HepG2 (cell line): ENCODE results near the gene ELP2. TPM values are rescaled to one million over a fixed set of nuclear protein-coding genes. Genes with fewer than 3 reads are reported as not detected.

Source experiments
- ARHGAP35 ChIP-seq: sonication (generic); formaldehyde crosslinking; IDR thresholded peaks from 2 replicates; pipeline ENCODE4 v1.9.0; 2022; ENCODE audit warnings: mild to moderate bottlenecking, inconsistent platforms, moderate library complexity, missing genetic modification reagents, borderline replicate concordance
- ARNT2 ChIP-seq: sonication (generic); formaldehyde crosslinking; IDR thresholded peaks from 2 replicates; pipeline ENCODE4 v1.8.0; 2022; ENCODE audit warnings: mild to moderate bottlenecking, low read depth, missing genetic modification reagents, moderate library complexity
- ETS1 ChIP-seq: sonication (generic); formaldehyde crosslinking; IDR thresholded peaks from 2 replicates; pipeline ENCODE4 v1.4.0; 2020; ENCODE audit warnings: missing genetic modification reagents
- HOXD1 ChIP-seq: sonication (generic); formaldehyde crosslinking; IDR thresholded peaks from 2 replicates; pipeline ENCODE4 v1.5.0; 2020; ENCODE audit warnings: missing genetic modification reagents
- JARID2 ChIP-seq: sonication (generic); formaldehyde crosslinking; IDR thresholded peaks from 2 replicates; pipeline ENCODE4 v1.8.1; 2023; ENCODE audit warnings: missing genetic modification reagents, inconsistent platforms; ENCODE audit not compliant: insufficient replicate concordance
- KLF15 ChIP-seq: sonication (generic); formaldehyde crosslinking; IDR thresholded peaks from 2 replicates; pipeline ENCODE4 v1.8.1; 2023; ENCODE audit warnings: borderline replicate concordance, mild to moderate bottlenecking, inconsistent platforms, missing genetic modification reagents, mixed read lengths
- MED13 ChIP-seq: sonication (generic); formaldehyde crosslinking; IDR thresholded peaks from 2 replicates; pipeline ENCODE4 v1.5.0; 2020; ENCODE audit warnings: missing genetic modification reagents
- PHF21A ChIP-seq: sonication (generic); formaldehyde crosslinking; IDR thresholded peaks from 2 replicates; pipeline ENCODE4 v1.5.0; 2020; ENCODE audit warnings: mild to moderate bottlenecking, missing genetic modification reagents
- SP4 ChIP-seq: sonication (generic); formaldehyde crosslinking; IDR thresholded peaks from 2 replicates; pipeline ENCODE4 v1.8.1; 2023; ENCODE audit warnings: mild to moderate bottlenecking, missing genetic modification reagents
- ZNF510 ChIP-seq: sonication (generic); formaldehyde crosslinking; IDR thresholded peaks from 2 replicates; pipeline ENCODE4 v1.4.0; 2020; ENCODE audit warnings: low read depth, mild to moderate bottlenecking, missing genetic modification reagents
- ZNF577 ChIP-seq: sonication (generic); formaldehyde crosslinking; IDR thresholded peaks from 2 replicates; pipeline ENCODE4 v1.4.0; 2020; ENCODE audit warnings: mild to moderate bottlenecking, low read depth, missing genetic modification reagents, borderline replicate concordance
- ZNF609 ChIP-seq: sonication (generic); formaldehyde crosslinking; IDR thresholded peaks from 2 replicates; pipeline ENCODE4 v1.4.0; 2020; ENCODE audit warnings: mild to moderate bottlenecking, missing genetic modification reagents, borderline replicate concordance
- ZNF768 ChIP-seq: sonication (generic); formaldehyde crosslinking; IDR thresholded peaks from 2 replicates; pipeline ENCODE4 v1.4.0; 2020; ENCODE audit warnings: missing genetic modification reagents
- ZNF788 ChIP-seq: sonication (generic); formaldehyde crosslinking; IDR thresholded peaks from 2 replicates; pipeline ENCODE4 v1.5.0; 2020; ENCODE audit warnings: mild to moderate bottlenecking, missing genetic modification reagents, borderline replicate concordance
- ZSCAN25 ChIP-seq: sonication (generic); formaldehyde crosslinking; IDR thresholded peaks from 2 replicates; pipeline ENCODE4 v1.8.0; 2022; ENCODE audit warnings: mild to moderate bottlenecking, missing genetic modification reagents
- polyA plus RNA-seq, 8 experiments: library from polyadenylated mRNA; depleted of rRNA in 3 of 8; stranded (reverse) in 7 of 8; unstranded in 1 of 8; fragments of >200 nt; fragmentation: Illumina TruSeq in 4 of 8; extraction: Trizol in 4 of 8; gene quantifications; 2 replicates each; pipeline versions ENCODE4 v1.2.1 to v1.2.3, GENCODE V29; 2011 to 2016; ENCODE audit warnings: low read depth in 4 of 8, missing spikeins in 1 of 8, mixed read lengths in 1 of 8; ENCODE audit not compliant: insufficient read depth in 1 of 8
- total RNA-seq, 5 experiments: library from RNA; depleted of rRNA; stranded (reverse); fragments of >200 nt; fragmentation: Illumina TruSeq; extraction: Trizol; gene quantifications; 2 replicates each; pipeline ENCODE4 v1.2.3, GENCODE V29; 2016; ENCODE audit warnings: low read depth in 1 of 5
- TF ChIP-seq, protein P1 (sequence below): sonication (generic); formaldehyde crosslinking; IDR thresholded peaks from 2 replicates; pipeline ENCODE4 v1.5.0; 2020; ENCODE audit warnings: mild to moderate bottlenecking, missing genetic modification reagents, moderate library complexity
- TF ChIP-seq, protein P2 (sequence below): sonication (generic); formaldehyde crosslinking; IDR thresholded peaks from 2 replicates; pipeline ENCODE4 v1.4.0; 2020; ENCODE audit warnings: missing genetic modification reagents

The ELP2 gene
- total and polyA plus RNA-seq, 2 of the 13 experiments (the other 11 are each of a cell fraction or from before 2014, with no cell fraction given): 98.7 to 100 TPM

GRCh38 chr18:36186461-36187192 is 56.9 kb downstream of the ELP2 start (continued):
- TF ChIP-seq ETS1 (CRISPR knock-in tag) (0 out of 2 replicates have a peak, but pooled peaks have one; percentile 34), ZNF788 (CRISPR knock-in tag) (0 out of 2 replicates have a peak, but pooled peaks have one; percentile 6), KLF15 (CRISPR knock-in tag) (no peak), ZNF609 (CRISPR knock-in tag) (no peak), SP4 (CRISPR knock-in tag) (0 out of 2 replicates have a peak, but pooled peaks have one; percentile 26), ZNF510 (CRISPR knock-in tag) (no peak), ARNT2 (CRISPR knock-in tag) (no peak), HOXD1 (CRISPR knock-in tag) (no peak), PHF21A (CRISPR knock-in tag) (0 out of 2 replicates have a peak, but pooled peaks have one; percentile 26), ZSCAN25 (CRISPR knock-in tag) (0 out of 2 replicates have a peak, but pooled peaks have one; percentile 41), ZNF577 (CRISPR knock-in tag) (no peak), MED13 (CRISPR knock-in tag) (peak; percentile 8; the same call in 1 of the 2 replicates), ARHGAP35 (CRISPR knock-in tag) (no peak), ZNF768 (CRISPR knock-in tag) (0 out of 2 replicates have a peak, but pooled peaks have one; percentile 4), JARID2 (CRISPR knock-in tag) (no peak)
- TF ChIP-seq, protein P1, sequence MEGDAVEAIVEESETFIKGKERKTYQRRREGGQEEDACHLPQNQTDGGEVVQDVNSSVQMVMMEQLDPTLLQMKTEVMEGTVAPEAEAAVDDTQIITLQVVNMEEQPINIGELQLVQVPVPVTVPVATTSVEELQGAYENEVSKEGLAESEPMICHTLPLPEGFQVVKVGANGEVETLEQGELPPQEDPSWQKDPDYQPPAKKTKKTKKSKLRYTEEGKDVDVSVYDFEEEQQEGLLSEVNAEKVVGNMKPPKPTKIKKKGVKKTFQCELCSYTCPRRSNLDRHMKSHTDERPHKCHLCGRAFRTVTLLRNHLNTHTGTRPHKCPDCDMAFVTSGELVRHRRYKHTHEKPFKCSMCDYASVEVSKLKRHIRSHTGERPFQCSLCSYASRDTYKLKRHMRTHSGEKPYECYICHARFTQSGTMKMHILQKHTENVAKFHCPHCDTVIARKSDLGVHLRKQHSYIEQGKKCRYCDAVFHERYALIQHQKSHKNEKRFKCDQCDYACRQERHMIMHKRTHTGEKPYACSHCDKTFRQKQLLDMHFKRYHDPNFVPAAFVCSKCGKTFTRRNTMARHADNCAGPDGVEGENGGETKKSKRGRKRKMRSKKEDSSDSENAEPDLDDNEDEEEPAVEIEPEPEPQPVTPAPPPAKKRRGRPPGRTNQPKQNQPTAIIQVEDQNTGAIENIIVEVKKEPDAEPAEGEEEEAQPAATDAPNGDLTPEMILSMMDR (CRISPR knock-in tag): 0 out of 2 replicates have a peak, but pooled peaks have one; percentile 20
- TF ChIP-seq, protein P2, sequence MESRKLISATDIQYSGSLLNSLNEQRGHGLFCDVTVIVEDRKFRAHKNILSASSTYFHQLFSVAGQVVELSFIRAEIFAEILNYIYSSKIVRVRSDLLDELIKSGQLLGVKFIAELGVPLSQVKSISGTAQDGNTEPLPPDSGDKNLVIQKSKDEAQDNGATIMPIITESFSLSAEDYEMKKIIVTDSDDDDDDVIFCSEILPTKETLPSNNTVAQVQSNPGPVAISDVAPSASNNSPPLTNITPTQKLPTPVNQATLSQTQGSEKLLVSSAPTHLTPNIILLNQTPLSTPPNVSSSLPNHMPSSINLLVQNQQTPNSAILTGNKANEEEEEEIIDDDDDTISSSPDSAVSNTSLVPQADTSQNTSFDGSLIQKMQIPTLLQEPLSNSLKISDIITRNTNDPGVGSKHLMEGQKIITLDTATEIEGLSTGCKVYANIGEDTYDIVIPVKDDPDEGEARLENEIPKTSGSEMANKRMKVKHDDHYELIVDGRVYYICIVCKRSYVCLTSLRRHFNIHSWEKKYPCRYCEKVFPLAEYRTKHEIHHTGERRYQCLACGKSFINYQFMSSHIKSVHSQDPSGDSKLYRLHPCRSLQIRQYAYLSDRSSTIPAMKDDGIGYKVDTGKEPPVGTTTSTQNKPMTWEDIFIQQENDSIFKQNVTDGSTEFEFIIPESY (CRISPR knock-in tag): 0 out of 2 replicates have a peak, but pooled peaks have one; percentile 43
